Measurements from ENCODE around the gene HPS4.
"Not testable (repeated sequence)": the region's sequence is repeated elsewhere in the genome, so short reads cannot be mapped to it uniquely, and the experiment has no call there.

HPS4 gene

GRCh38 chr22:26442086-26442756 lies 41.4 kb downstream of the HPS4 start:
- no peak for DNase-seq (ENCODE audit: low spot score)

GRCh38 chr22:26439559-26439958 lies 44.0 kb downstream of the HPS4 start:
- no peak for DNase-seq (ENCODE audit: low spot score)

- DNase-seq (ENCODE audit: low spot score) = not testable (repeated sequence)
Observed at GRCh38 chr22:26438776-26439175, 44.8 kb downstream of the HPS4 start.

GRCh38 chr22:26437694-26438392 lies 45.7 kb downstream of the HPS4 start:
- no peak for DNase-seq (ENCODE audit: low spot score)

GRCh38 chr22:26436903-26437515 lies 46.6 kb downstream of the HPS4 start:
- no peak for DNase-seq (ENCODE audit: low spot score)

GRCh38 chr22:26435327-26436093 lies 48.1 kb downstream of the HPS4 start:
- no peak for DNase-seq (ENCODE audit: low spot score)

GRCh38 chr22:26433805-26434204 lies 49.8 kb downstream of the HPS4 start:
- DNase-seq (ENCODE audit: low spot score) = no peak

- DNase-seq (ENCODE audit: low spot score) = no peak
Observed at GRCh38 chr22:26432619-26433311, 50.8 kb downstream of the HPS4 start.

GRCh38 chr22:26431261-26431995 lies 52.2 kb downstream of the HPS4 start:
- DNase-seq (ENCODE audit: low spot score) = no peak

- DNase-seq (ENCODE audit: low spot score) = no peak
Observed at GRCh38 chr22:26430600-26430999, 53.0 kb downstream of the HPS4 start.

GRCh38 chr22:26429458-26430286 lies 53.9 kb downstream of the HPS4 start:
- no peak for DNase-seq (ENCODE audit: low spot score)

GRCh38 chr22:26428515-26429457 lies 54.8 kb downstream of the HPS4 start, which contains the start of gene ASPHD2:
TSS of gene ASPHD2 (plus strand) at chr22:26429260. CDS start at chr22:26433616, 4,356 bp downstream.
- peak; percentile 15 for DNase-seq (ENCODE audit: low spot score)

GRCh38 chr22:26426924-26427323 lies 56.7 kb downstream of the HPS4 start:
- DNase-seq (ENCODE audit: low spot score) = no peak

- no peak for DNase-seq (ENCODE audit: low spot score)
Observed at GRCh38 chr22:26418620-26419019, 65.0 kb downstream of the HPS4 start.

GRCh38 chr22:26417406-26417805 lies 66.2 kb downstream of the HPS4 start:
- no peak for DNase-seq (ENCODE audit: low spot score)

- no peak for DNase-seq (ENCODE audit: low spot score)
Observed at GRCh38 chr22:26416670-26417276, 66.8 kb downstream of the HPS4 start.

GRCh38 chr22:26416256-26416655 lies 67.3 kb downstream of the HPS4 start:
- no peak for DNase-seq (ENCODE audit: low spot score)

GRCh38 chr22:26414347-26414746 lies 69.2 kb downstream of the HPS4 start:
- no peak for DNase-seq (ENCODE audit: low spot score)

- DNase-seq (ENCODE audit: low spot score) = no peak
Observed at GRCh38 chr22:26410386-26410785, 73.2 kb downstream of the HPS4 start.

Measured in kidney capillary endothelial cell (primary cell).